Adrenal gland (tissue), 5 donors: Measurements from ENCODE around the gene RNASEH1.

Source experiments
- CTCF ChIP-seq, 6 experiments: fragments of 450-650 bp in 4 of 6; fragments of 200-600 bp in 2 of 6; sonication (generic) in 1 of 6; IDR thresholded peaks; 1 replicate in 5 of 6; 2 replicates in 1 of 6; pipeline versions ENCODE4 v1.5.1 to v1.8.0; 2016 to 2021; ENCODE audit warnings: antibody characterized with exemption in 6 of 6, mild to moderate bottlenecking in 2 of 6, moderate library complexity in 1 of 6
- POLR2A ChIP-seq, 2 donors: fragments of 450-650 bp; IDR thresholded peaks; one replicate each; pipeline ENCODE4 v1.6.1; 2017; ENCODE audit warnings: antibody characterized with exemption in 2 of 2, mild to moderate bottlenecking in 2 of 2, moderate library complexity in 1 of 2
- donor health status: DM: no; HTN: no; CAD: no.

GRCh38 chr2:3505771-3506170 is 52.4 kb downstream of the RNASEH1 start:
- TF ChIP-seq CTCF (IDR thresholded peaks at IDR 0.05) (no peak), POLR2A (IDR thresholded peaks at IDR 0.05) (no peak)
